Mucosa of rectum (tissue), 2 donors: ENCODE results near the gene STIM2.

Source experiments
- H3K27ac ChIP-seq, 2 donors: one replicate each; pipeline ENCODE4 v1.7.0; 2013; ENCODE audit warnings: inconsistent platforms in 2 of 2, low read depth in 2 of 2, low read length in 2 of 2
- H3K27me3 ChIP-seq, 2 donors: one replicate each; pipeline ENCODE4 v1.7.0; 2013; ENCODE audit warnings: low read length in 2 of 2; ENCODE audit not compliant: control insufficient read depth in 2 of 2, insufficient read depth in 2 of 2
- H3K36me3 ChIP-seq, 2 donors: one replicate each; pipeline ENCODE4 v1.7.0; 2013; ENCODE audit warnings: low read length in 2 of 2; ENCODE audit not compliant: control insufficient read depth in 2 of 2, insufficient read depth in 2 of 2
- H3K4me1 ChIP-seq, 2 donors: one replicate each; pipeline ENCODE4 v1.7.0; 2013; ENCODE audit warnings: low read length in 2 of 2, mild to moderate bottlenecking in 1 of 2; ENCODE audit not compliant: control insufficient read depth in 2 of 2, insufficient read depth in 2 of 2
- H3K4me3 ChIP-seq, 2 donors: one replicate each; pipeline ENCODE4 v1.7.0; 2013; ENCODE audit warnings: low read length in 2 of 2
- H3K9ac ChIP-seq, 2 donors: one replicate each; pipeline ENCODE4 v1.7.0; 2013; ENCODE audit warnings: low read length in 2 of 2, low read depth in 1 of 2, mild to moderate bottlenecking in 1 of 2
- H3K9me3 ChIP-seq, 2 donors: one replicate each; pipeline ENCODE4 v1.7.0; 2013; ENCODE audit warnings: low read length in 2 of 2; ENCODE audit not compliant: control insufficient read depth in 2 of 2
- donor health status: healthy.
- donor health status: Normal muscosa, but diverticular disease.

Gene STIM2

DNA sequence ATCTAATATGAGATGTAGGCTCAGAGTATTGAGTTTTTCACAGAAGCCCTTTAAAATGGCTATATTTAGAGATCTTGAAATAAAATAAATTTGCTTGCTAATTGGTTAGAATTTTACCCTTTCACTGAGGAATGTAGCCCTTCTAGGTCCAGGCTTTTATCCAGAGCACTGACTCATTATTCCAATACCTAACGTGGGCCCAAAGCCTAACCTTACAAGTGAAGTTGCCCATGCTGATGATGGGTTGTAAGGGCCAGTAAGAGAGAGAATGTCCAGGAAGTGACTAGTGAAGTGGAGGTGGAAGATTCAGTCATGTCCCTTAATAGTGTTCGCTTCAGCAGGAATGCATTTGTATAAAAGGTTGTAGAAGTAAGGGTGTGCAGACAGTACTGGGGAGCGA lies 155.9 kb downstream of the STIM2 start:
- Histone ChIP-seq H3K27me3 (no peaks in the 10 kb centered on the region), H3K4me1 (peaks cover 0 to under 1% of the 10 kb centered on the region in 2 donors), H3K9me3 (no peaks in the 10 kb centered on the region), H3K27ac (no peak overlapping the region), H3K9ac (no peak overlapping the region), H3K4me3 (no peak overlapping the region), H3K36me3 (peaks cover 16 to 18% of the 10 kb centered on the region in 2 donors)

DNA sequence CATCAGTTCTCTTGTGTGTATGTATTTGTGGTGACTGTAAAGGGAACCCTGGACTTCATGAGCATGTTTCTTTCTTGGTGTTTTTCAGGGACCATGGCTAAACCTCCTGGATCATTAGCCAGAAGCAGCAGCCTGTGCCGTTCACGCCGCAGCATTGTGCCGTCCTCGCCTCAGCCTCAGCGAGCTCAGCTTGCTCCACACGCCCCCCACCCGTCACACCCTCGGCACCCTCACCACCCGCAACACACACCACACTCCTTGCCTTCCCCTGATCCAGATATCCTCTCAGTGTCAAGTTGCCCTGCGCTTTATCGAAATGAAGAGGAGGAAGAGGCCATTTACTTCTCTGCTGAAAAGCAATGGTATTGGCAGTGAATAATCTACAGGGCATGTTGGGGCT lies 157.0 kb downstream of the STIM2 start:
- Histone ChIP-seq H3K27ac (no peak overlapping the region), H3K36me3 (peaks cover 16 to 20% of the 10 kb centered on the region in 2 donors), H3K27me3 (no peaks in the 10 kb centered on the region), H3K9me3 (no peaks in the 10 kb centered on the region), H3K9ac (no peak overlapping the region), H3K4me1 (no peaks in the 10 kb centered on the region), H3K4me3 (no peak overlapping the region)

DNA sequence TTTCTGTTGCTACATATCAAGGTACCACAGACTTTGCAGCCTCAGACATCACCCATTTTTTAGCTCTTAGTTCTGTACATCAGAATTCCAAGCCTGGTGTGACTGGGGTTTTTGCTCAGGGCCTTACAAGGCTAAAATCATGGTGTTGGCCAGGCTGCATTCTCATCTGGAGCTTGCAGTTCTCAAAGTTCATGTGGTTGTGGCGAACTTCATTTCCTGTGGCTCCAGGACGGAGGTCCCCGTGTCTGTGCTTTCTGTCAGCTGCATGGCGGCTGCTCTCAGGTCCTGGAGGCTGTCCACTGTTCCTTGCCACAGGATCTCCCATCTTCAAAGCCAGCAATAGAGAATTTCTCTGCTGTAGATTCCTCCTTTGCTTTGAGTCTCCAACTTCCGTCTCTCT lies 157.4 kb downstream of the STIM2 start:
- Histone ChIP-seq H3K36me3 (peaks cover 16 to 21% of the 10 kb centered on the region in 2 donors), H3K27me3 (no peaks in the 10 kb centered on the region), H3K9ac (no peak overlapping the region), H3K4me1 (no peaks in the 10 kb centered on the region), H3K27ac (no peak overlapping the region), H3K9me3 (no peaks in the 10 kb centered on the region), H3K4me3 (no peak overlapping the region)

DNA sequence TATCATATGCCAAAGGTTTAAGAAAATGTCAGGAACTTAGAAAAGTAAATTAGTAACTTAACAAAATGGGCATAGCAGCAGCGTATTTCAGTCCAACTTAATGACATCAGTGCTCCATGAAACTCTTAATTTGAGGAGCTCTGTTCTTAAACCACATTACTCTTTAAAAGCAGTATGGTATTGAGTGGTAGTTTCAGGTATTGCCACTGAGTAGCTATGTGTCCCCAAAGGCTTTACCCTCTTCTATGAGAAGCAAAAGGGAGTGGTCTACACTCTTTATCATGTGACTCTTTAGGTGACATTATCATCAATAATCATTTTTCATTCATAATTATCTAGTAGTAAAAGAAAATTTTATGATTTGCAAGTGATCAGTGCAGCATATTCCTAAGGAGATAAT lies 158.3 kb downstream of the STIM2 start:
- H3K4me1 ChIP-seq = no peaks in the 10 kb centered on the region
- no peak overlapping the region for H3K27ac ChIP-seq
- no peak overlapping the region for H3K9ac ChIP-seq
- no peak overlapping the region for H3K4me3 ChIP-seq
- H3K36me3 ChIP-seq = peaks cover 16 to 21% of the 10 kb centered on the region in 2 donors
- no peaks in the 10 kb centered on the region for H3K9me3 ChIP-seq
- H3K27me3 ChIP-seq = no peaks in the 10 kb centered on the region

DNA sequence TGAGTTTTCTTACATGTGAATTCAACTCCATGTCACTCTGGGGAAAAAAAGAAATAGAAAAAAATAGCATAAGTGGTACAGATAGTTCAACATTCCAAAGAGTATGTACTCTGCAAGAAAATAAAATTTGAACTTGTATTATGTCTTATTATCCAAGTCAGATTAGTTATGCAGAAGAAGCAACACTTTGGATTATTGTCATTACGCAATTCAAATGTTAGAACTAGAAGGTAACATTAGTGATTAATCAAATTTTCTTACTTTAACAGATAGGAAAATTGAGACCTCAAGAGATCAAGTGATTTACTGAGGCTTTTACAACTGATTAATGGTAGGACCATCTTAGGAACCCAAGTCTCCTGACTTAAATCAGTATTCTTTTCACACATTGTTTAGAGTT lies 159.1 kb downstream of the STIM2 start:
- Histone ChIP-seq H3K27ac (no peak overlapping the region), H3K4me1 (no peaks in the 10 kb centered on the region), H3K9ac (no peak overlapping the region), H3K27me3 (no peaks in the 10 kb centered on the region), H3K4me3 (no peak overlapping the region), H3K9me3 (no peaks in the 10 kb centered on the region), H3K36me3 (peaks cover 16 to 21% of the 10 kb centered on the region in 2 donors)

DNA sequence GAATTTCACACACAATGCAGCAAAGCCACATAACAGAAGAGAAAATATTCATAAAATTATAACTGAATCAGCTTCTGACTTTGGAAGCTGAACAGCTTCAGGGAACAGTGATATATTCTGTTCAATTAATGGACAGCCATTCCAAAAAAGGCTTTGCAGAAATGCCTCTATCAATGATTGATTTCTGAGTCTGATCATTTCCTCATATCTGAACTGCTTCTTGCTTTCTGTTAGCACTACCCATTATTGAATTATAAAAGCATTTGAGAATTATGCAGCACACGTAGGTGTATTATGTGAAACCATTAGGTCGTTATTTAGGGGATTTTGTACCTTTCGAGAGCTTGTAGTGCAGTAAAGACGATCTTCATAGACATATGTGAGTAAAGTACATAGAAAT lies 159.6 kb downstream of the STIM2 start:
- Histone ChIP-seq H3K4me1 (no peaks in the 10 kb centered on the region), H3K9ac (no peak overlapping the region), H3K4me3 (no peak overlapping the region), H3K36me3 (peaks cover 16 to 21% of the 10 kb centered on the region in 2 donors), H3K27me3 (no peaks in the 10 kb centered on the region), H3K27ac (no peak overlapping the region), H3K9me3 (no peaks in the 10 kb centered on the region)

DNA sequence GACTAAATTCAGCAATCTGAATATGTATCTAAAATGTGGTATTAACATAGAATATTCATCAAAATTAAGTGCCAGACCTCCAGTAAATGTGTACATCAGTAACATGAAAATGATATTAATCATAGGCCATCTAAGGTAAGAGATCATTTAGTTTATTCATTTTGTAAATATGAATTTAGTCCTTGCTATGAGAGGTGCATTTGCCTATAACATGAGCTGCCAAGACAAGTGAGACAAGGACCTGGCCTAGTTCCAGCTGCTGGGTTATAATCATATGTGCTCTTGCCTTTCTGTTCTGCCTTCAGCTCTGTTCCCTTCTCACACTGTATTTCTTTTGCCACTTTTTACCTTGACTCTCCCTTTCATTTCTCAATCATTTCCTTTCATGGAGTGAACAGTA lies 160.0 kb downstream of the STIM2 start:
- H3K9me3 ChIP-seq = no peaks in the 10 kb centered on the region
- H3K4me1 ChIP-seq = no peaks in the 10 kb centered on the region
- no peaks in the 10 kb centered on the region for H3K27me3 ChIP-seq
- H3K27ac ChIP-seq = no peak overlapping the region
- H3K36me3 ChIP-seq = peaks cover 16 to 21% of the 10 kb centered on the region in 2 donors
- H3K4me3 ChIP-seq = no peak overlapping the region
- no peak overlapping the region for H3K9ac ChIP-seq

DNA sequence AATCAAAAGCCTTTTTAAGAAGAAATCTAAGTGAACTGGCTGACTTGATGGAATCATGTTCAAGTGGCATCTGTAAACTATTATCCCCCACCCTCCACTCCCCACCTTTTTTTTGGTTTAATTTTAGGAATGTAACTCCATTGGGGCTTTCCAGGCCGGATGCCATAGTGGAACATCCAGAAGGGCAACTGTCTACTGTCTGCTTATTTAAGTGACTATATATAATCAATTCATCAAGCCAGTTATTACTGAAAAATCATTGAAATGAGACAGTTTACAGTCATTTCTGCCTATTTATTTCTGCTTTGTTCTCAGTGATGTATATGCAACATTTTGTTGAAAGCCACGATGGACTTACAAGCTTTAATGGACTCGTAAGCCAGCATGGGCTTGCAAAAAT lies 162.3 kb downstream of the STIM2 start:
- Histone ChIP-seq H3K36me3 (peaks cover 15 to 17% of the 10 kb centered on the region in 2 donors), H3K27ac (no peak overlapping the region), H3K9ac (no peak overlapping the region), H3K27me3 (no peaks in the 10 kb centered on the region), H3K9me3 (no peaks in the 10 kb centered on the region), H3K4me3 (no peak overlapping the region), H3K4me1 (no peaks in the 10 kb centered on the region)

DNA sequence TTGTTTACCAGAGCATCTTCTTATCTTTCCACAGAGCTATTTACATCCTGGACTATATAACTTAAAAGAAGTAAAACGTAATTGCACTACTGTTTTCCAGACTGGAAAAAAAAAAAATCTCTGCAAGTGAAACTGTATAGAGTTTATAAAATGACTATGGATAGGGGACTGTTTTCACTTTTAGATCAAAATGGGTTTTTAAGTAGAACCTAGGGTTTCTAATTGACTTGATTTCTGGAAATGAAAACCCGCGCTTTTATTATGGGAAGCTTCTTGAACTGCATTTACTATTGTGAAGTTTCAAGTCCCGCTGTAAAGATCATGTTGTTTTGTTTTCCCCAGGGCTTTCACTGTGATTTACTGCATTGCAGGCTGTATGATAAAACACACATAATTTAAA lies 162.7 kb downstream of the STIM2 start:
- no peaks in the 10 kb centered on the region for H3K27me3 ChIP-seq
- no peak overlapping the region for H3K27ac ChIP-seq
- no peak overlapping the region for H3K4me3 ChIP-seq
- H3K9me3 ChIP-seq = no peaks in the 10 kb centered on the region
- peaks cover 11 to 14% of the 10 kb centered on the region in 2 donors for H3K36me3 ChIP-seq
- H3K9ac ChIP-seq = no peak overlapping the region
- no peaks in the 10 kb centered on the region for H3K4me1 ChIP-seq

DNA sequence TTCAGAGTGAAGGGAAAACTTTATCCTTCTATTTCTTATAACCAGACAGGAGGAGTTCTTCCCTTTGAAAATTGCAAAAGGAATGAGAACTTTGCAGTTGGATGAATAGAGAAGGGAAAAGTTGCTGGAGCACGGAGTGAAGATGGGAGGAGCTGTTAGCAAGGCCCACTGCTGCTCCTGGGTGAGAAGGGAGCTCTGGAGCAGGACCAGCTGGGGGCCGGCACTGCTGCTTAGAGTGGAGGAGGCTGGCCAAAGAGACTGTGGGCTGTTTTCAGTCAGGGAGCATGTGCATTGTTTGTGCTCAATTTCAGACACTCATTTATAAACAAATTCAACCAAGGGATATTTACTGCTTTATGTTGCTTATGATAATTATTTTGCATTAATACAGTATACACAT lies 164.2 kb downstream of the STIM2 start:
- Histone ChIP-seq H3K27me3 (no peaks in the 10 kb centered on the region), H3K4me1 (no peaks in the 10 kb centered on the region), H3K36me3 (peaks cover 3 to 9% of the 10 kb centered on the region in 2 donors), H3K9ac (no peak overlapping the region), H3K4me3 (no peak overlapping the region), H3K9me3 (no peaks in the 10 kb centered on the region), H3K27ac (no peak overlapping the region)

DNA sequence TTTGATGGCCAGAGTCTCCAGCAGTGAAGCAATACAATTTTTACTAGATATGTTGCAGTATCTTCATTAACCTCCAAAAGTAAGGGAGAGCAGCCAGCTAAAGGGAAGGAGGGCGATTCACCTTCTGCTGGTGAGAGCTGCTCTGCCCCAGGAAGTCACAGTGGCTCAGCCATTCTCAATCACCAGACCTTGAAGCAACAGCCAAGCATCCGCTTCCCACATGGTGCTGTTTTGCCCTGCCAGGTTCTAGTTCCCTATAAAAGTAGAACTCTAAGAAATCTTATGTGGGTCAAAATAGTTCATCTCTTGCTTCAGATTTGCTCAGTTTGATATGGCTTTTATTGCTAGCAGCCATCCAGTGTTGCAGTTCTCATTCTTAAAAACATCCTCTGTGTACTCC lies 166.8 kb downstream of the STIM2 start:
- H3K36me3 ChIP-seq = peaks cover 0 to 3% of the 10 kb centered on the region in 2 donors
- H3K9me3 ChIP-seq = no peaks in the 10 kb centered on the region
- H3K4me1 ChIP-seq = no peaks in the 10 kb centered on the region
- no peak overlapping the region for H3K9ac ChIP-seq
- H3K27ac ChIP-seq = no peak overlapping the region
- no peak overlapping the region for H3K4me3 ChIP-seq
- no peaks in the 10 kb centered on the region for H3K27me3 ChIP-seq
